Uterus (tissue), 4 donors: ENCODE data around the gene MED27. TPM values are rescaled to one million over a fixed set of nuclear protein-coding genes. Genes with fewer than 3 reads are reported as not detected.

Source experiments
- DNase-seq, 2 donors: peaks; one replicate each; pipeline ENCODE4 v3.0.0-alpha.2; 2019 to 2020
- H3K27ac ChIP-seq, 2 donors: fragments of 200-600 bp; sonication (generic); 1 replicate in 1 of 2; 2 replicates in 1 of 2; pipeline ENCODE4 v1.5.1; 2016 to 2018
- H3K27me3 ChIP-seq, 2 donors: fragments of 200-600 bp; sonication (generic); one replicate each; pipeline ENCODE4 v1.5.1; 2018 to 2019; ENCODE audit warnings: control low read depth in 1 of 2
- H3K36me3 ChIP-seq, 2 donors: fragments of 200-600 bp; sonication (generic); one replicate each; pipeline ENCODE4 v1.5.1; 2019; ENCODE audit warnings: control low read depth in 1 of 2
- H3K4me1 ChIP-seq, 2 donors: fragments of 200-600 bp; sonication (generic); one replicate each; pipeline ENCODE4 v1.5.1; 2018 to 2019; ENCODE audit warnings: control low read depth in 1 of 2
- H3K4me3 ChIP-seq, 2 donors: fragments of 200-600 bp; sonication (generic); 1 replicate in 1 of 2; 2 replicates in 1 of 2; pipeline ENCODE4 v1.5.1; 2018 to 2019; ENCODE audit warnings: mild to moderate bottlenecking in 1 of 2
- H3K9me3 ChIP-seq, 2 donors: fragments of 200-600 bp; sonication (generic); one replicate each; pipeline ENCODE4 v1.5.1; 2019; ENCODE audit warnings: control low read depth in 1 of 2
- CTCF ChIP-seq, 4 experiments: fragments of 200-600 bp in 2 of 4; fragments of 450-650 bp in 2 of 4; sonication (generic) in 2 of 4; IDR thresholded peaks; one replicate each; pipeline ENCODE4 v1.5.1; 2016 to 2019; ENCODE audit warnings: antibody characterized with exemption in 4 of 4, mild to moderate bottlenecking in 2 of 4, moderate library complexity in 1 of 4
- POLR2A ChIP-seq, 2 donors: fragments of 450-650 bp; IDR thresholded peaks; one replicate each; pipeline ENCODE4 v1.6.1; 2016; ENCODE audit warnings: antibody characterized with exemption in 2 of 2, mild to moderate bottlenecking in 1 of 2, moderate library complexity in 1 of 2
- intact Hi-C: fragments of 100-400 bp; cut with DNase I; formaldehyde crosslinking; loops from one replicate; pipeline ENCODE4 v1.15.1; 2023; ENCODE audit warnings: low total_unique reads
- total RNA-seq, 4 donors: library from RNA; depleted of rRNA in 3 of 4; stranded (reverse); fragments of >200 nt in 3 of 4; gene quantifications; one replicate each; pipeline versions ENCODE4 v1.1.0 to v1.2.4, GENCODE V29; 2014 to 2023
- donor health status: DM: yes; HTN: yes; CAD: no.

MED27 gene
- total RNA-seq, 4 donors from 2014 or later = 4.6 to 29.3 (median 10.7) TPM

GRCh38 chr9:131886826-131887225 is 192.8 kb downstream of the MED27 start:
- Histone ChIP-seq H3K4me3 (no peak overlapping the region), H3K4me1 (no peaks in the 10 kb centered on the region), H3K27me3 (no peaks in the 10 kb centered on the region), H3K9me3 (no peaks in the 10 kb centered on the region), H3K27ac (no peak overlapping the region), H3K36me3 (no peaks in the 10 kb centered on the region)
- DNase-seq = no peak
- TF ChIP-seq CTCF (IDR thresholded peaks at IDR 0.05) = no peak
- TF ChIP-seq POLR2A (IDR thresholded peaks at IDR 0.05) = no peak
- intact Hi-C loops = no loop called here

GRCh38 chr9:131885144-131885609 is 194.5 kb downstream of the MED27 start:
- H3K4me3 ChIP-seq = no peak overlapping the region
- intact Hi-C loops = no loop called here
- no peaks in the 10 kb centered on the region for H3K9me3 ChIP-seq
- DNase-seq = no peak
- no peaks in the 10 kb centered on the region for H3K27me3 ChIP-seq
- H3K36me3 ChIP-seq = no peaks in the 10 kb centered on the region
- H3K27ac ChIP-seq = no peak overlapping the region
- TF ChIP-seq CTCF (IDR thresholded peaks at IDR 0.05) (no peak), POLR2A (IDR thresholded peaks at IDR 0.05) (no peak)
- H3K4me1 ChIP-seq = no peaks in the 10 kb centered on the region

- intact Hi-C loops = no loop called here
- TF ChIP-seq POLR2A (IDR thresholded peaks at IDR 0.05) (no peak), CTCF (IDR thresholded peaks at IDR 0.05) (no peak)
- H3K4me3 ChIP-seq = no peak overlapping the region
- H3K27me3 ChIP-seq = no peaks in the 10 kb centered on the region
- no peak overlapping the region for H3K27ac ChIP-seq
- DNase-seq = no peak
- no peaks in the 10 kb centered on the region for H3K4me1 ChIP-seq
- no peaks in the 10 kb centered on the region for H3K9me3 ChIP-seq
- no peaks in the 10 kb centered on the region for H3K36me3 ChIP-seq
Measured at GRCh38 chr9:131884222-131884621, 195.4 kb downstream of the MED27 start.

DNA sequence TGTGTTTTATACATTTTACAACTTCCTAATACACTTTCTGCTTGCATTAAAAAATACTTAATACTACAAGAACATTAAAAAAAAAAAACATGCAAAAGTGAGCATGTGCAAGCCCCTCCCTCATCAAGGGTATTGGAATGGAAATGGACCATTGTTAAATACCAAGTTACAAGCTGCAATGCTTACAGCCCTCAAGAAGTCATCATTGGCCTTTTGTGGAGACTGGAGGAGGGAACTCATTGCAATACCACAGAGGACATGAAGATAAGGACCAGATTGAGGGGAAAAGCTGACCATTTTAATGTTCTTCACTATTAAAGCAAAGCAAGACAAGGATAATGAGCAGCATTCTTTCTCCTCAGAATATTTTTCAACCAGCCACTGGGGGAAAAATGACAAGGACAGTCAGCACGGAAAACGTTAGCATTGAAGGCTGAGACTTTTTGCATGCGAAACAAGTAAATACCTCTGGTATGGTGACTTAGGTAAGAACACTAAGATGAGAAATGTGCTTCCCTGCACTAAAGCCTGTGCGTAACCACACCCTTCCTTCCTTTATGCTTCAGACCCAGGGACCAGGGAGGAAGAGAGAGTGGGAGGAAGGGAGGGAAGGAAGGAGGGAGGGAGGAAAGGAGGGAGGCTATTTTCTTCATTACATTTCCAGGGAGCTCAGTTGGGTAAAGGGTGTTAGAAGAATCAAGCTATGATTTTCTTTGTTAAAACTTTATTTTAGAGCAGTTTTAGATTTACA is 198.7 kb downstream of the MED27 start:
- DNase-seq = no peak
- no peaks in the 10 kb centered on the region for H3K27me3 ChIP-seq
- no peaks in the 10 kb centered on the region for H3K9me3 ChIP-seq
- no peaks in the 10 kb centered on the region for H3K36me3 ChIP-seq
- TF ChIP-seq CTCF (IDR thresholded peaks at IDR 0.05) (no peak), POLR2A (IDR thresholded peaks at IDR 0.05) (no peak)
- intact Hi-C loops = no loop called here
- no peak overlapping the region for H3K4me3 ChIP-seq
- H3K4me1 ChIP-seq = no peaks in the 10 kb centered on the region
- no peak overlapping the region for H3K27ac ChIP-seq

GRCh38 chr9:131879911-131880290 is 199.8 kb downstream of the MED27 start:
- Histone ChIP-seq H3K9me3 (no peaks in the 10 kb centered on the region), H3K27me3 (no peaks in the 10 kb centered on the region), H3K4me3 (no peak overlapping the region), H3K4me1 (no peaks in the 10 kb centered on the region), H3K27ac (no peak overlapping the region), H3K36me3 (no peaks in the 10 kb centered on the region)
- intact Hi-C loops = no loop called here
- DNase-seq = no peak
- TF ChIP-seq POLR2A (IDR thresholded peaks at IDR 0.05) (no peak), CTCF (IDR thresholded peaks at IDR 0.05) (no peak)
